ENCODE measurements around the gene CIROP.

CIROP gene

DNA sequence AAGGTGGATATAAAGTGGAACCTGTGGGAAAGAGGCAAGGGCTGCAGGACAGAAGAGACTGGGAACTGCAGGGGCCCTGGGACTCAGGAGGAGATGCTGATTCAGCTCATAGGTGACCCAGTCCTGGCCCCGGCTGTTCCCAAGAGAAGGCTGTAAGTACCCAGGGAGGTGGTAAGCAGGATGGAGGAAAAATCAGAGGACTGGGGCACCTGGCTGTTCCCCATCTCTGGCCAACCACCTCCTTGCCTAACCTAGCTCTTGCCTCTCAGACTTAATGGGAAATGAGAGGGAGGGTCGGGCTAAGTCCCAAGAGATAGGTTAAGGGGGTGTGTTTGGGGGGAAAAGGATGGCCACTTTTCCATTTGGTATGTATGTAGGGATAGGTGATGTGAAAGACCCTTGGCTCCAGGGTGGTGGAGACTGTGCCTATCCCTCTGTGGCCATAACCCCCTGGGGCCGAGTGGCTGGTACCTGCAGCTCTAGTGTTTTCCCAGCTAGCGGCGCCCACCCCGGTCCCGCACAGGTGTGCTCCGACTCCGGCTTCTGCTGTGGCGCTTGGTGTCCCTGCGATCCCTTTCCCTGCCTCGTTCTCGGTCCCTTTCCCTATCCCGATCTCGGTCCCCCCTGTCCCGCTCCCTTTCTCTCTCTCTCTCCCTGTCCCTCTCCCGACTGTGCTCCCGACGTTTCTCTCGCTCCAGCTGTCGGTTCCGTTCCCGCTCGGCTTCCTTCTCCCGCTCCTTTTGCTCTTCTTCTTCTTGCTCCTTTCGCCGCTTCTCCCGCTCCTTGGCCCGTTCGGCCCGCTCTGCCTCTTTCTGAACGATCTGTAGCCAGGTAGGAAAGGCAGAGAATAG is 45.9 kb downstream of the CIROP start:
- H3K4me3 ChIP-seq (ENCODE audit: low read depth, low read length) = no peak overlapping the region
- ChIA-PET POLR2A (interaction anchor here (0.6 to 1.5 kb wide), 9 partner anchors 36 to 145 kb away, joined by 3 to 9 read pairs (median 5); partner anchors contain the start of genes ACIN1, AJUBA, C14orf119 and PRMT5), CTCF (interaction anchor here (0.8 to 31.7 kb wide), 33 partner anchors 7 to 1079 kb away, joined by 3 to 1423 read pairs (median 5); partner anchors contain the start of genes ACIN1, AJUBA, C14orf119 and HAUS4)
- no peak for DNase-seq (ENCODE audit: low read depth, low spot score)
- TF ChIP-seq, protein P1, sequence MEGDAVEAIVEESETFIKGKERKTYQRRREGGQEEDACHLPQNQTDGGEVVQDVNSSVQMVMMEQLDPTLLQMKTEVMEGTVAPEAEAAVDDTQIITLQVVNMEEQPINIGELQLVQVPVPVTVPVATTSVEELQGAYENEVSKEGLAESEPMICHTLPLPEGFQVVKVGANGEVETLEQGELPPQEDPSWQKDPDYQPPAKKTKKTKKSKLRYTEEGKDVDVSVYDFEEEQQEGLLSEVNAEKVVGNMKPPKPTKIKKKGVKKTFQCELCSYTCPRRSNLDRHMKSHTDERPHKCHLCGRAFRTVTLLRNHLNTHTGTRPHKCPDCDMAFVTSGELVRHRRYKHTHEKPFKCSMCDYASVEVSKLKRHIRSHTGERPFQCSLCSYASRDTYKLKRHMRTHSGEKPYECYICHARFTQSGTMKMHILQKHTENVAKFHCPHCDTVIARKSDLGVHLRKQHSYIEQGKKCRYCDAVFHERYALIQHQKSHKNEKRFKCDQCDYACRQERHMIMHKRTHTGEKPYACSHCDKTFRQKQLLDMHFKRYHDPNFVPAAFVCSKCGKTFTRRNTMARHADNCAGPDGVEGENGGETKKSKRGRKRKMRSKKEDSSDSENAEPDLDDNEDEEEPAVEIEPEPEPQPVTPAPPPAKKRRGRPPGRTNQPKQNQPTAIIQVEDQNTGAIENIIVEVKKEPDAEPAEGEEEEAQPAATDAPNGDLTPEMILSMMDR (IDR thresholded peaks at IDR 0.05; ENCODE audit: insufficient read depth, low read length, missing control alignments) = no peak

DNA sequence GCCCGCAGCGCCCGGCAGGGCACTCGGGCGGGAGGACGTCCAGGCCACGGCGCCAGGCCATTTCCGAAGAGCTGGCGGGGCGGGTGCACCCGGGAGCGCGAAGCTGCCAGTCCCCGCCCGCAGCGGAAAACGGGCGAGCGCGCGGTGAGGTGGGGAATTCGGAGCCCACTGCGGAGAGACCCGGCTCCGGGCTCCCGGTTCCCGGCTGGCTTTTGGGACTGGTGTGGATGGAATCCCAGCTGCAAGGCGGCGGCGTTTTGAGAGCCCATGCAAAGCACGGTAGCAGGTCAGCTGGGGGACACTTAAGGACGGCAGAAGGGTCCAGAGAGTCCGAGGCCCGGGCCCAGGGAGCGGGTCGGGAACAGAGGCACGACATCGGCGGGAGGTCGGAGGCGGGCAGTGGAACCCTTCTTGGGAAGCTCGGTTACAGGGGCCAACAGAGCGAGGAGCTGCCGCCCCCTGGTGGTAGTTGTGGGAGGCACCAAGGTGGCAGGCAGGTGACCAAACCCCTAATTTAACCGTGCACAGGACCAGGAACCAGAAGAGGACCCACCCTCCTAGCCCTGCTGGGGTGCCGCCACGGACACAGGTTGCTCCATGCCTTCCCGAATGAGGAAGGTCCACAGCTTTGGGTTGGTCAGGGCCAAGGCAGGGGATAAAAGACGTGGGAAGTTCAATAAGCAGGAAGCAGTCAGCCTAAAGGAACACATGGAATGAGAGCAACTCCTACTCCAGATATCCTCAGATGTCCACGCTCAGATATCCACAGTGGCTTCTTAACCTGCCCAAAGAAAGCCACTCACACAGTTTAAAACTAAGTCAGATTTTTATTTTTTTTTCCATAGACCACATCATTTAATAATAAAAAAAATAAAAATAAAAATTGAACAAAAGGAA is 46.8 kb downstream of the CIROP start:
- no peak for DNase-seq (ENCODE audit: low read depth, low spot score)
- TF ChIP-seq, protein P1 (IDR thresholded peaks at IDR 0.05; ENCODE audit: insufficient read depth, low read length, missing control alignments) = peak; percentile 94
- H3K4me3 ChIP-seq (ENCODE audit: low read depth, low read length) = peak overlapping the region; percentile 60
- CTCF ChIA-PET = interaction anchor here (0.6 to 31.7 kb wide), 36 partner anchors 8 to 502 kb away, joined by 3 to 1423 read pairs (median 5); partner anchors contain the start of genes ACIN1, AJUBA, C14orf119 and HAUS4
- POLR2A ChIA-PET = interaction anchor here (0.6 to 1.5 kb wide), 12 partner anchors 11 to 144 kb away, joined by 3 to 9 read pairs (median 4); partner anchors contain the start of genes ACIN1, AJUBA, C14orf119 and PRMT5

DNA sequence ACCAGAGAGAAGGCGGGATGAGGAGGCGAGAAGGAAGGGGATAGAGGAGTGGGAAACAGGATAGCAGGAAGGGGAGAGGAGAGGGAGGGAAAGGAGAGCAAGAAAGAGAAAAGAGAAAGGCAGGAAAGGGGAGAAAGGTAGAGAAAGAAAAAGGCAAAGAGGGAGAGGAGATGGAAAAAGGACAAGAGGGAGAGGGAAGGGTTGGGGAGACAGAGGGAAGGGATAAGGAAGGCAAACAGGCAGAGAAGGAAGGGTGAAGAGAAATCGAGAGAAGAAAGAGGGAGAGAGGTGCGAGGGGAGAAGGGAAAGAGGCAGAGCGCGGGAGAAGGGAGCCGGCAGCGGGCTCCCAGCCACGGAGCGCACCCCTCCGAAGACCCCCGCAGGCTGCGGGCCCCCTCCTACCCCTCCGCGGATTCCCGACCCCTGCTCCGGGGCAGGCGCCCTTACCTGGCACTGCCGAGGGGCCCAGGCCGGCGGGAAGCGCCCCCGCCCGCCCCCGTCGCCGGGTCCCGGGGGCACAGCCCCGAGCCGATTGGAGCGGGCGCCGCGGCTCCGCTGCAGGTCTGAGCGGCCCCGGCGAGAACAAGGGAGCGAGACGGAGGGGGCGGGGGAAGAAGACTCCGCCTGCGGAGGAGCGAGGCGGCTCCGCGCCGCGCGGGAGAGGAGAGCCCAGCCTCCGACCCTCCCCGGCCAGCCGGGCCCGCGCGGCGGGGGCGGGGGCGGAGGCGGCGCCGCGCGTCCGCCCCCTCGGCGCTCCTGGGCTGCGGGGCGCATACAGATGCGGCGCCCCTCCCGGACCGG is 47.6 kb downstream of the CIROP start, which contains the start of gene CDH24:
TSS of gene CDH24 (minus strand) at position 565 of the 801 bp plus-strand sequence. CDS start 1,787 bp downstream, outside the sequence.
- DNase-seq (ENCODE audit: low read depth, low spot score) = no peak
- POLR2A ChIA-PET = interaction anchor here (0.8 to 1.5 kb wide), 10 partner anchors 12 to 128 kb away, joined by 3 to 9 read pairs (median 5); partner anchors contain the start of genes ACIN1, AJUBA, C14orf119 and PRMT5
- CTCF ChIA-PET = interaction anchor here (0.6 to 31.7 kb wide), 40 partner anchors 7 to 501 kb away, joined by 3 to 1423 read pairs (median 7); partner anchors contain the start of genes ACIN1, AJUBA, C14orf119 and HAUS4

DNA sequence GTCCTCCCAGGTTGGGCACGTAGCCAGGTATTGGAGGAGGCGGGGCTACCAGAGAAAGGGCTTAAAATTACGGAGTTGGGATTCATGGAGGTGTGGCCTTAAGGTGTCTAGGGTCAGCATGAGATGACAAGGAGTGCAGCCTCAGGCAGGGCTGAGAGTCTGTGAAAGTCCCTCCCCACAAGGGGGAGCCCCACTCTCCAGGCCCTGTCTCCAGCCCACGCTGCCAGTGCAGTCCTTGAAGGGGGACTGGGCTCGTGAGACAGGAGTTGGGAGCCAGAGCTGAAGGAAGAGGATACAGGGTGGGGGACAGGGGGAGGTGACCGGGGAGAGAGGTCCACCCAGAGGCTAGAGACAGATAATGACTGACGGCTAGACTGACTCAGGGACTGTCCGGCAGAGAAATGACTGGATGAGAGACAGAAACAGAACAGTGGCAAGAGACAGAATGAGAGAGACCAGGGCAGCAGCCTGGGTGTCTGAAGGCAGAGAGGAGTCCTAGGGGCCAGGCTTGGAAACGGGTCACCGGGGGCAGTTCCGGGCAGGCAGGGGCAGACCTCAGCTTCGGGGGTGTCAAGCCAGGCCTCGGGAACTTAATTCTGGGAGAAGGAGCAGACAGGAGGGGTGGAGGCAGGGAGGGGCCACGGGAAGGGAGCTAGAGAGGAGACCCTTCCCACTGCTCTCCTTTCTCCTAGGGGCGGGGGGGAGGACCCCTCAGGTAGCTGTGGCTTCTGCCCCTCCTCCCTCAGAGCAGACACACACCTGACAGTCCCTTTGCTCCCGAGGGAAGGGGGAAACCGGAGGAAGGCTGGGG is 48.4 kb downstream of the CIROP start:
- DNase-seq (ENCODE audit: low read depth, low spot score) = no peak

More for the DNA sequence above, 47.6 kb downstream of the CIROP start, which contains the start of gene CDH24:
- peak within 1 kb of the TSS; percentile 60 for H3K4me3 ChIP-seq (ENCODE audit: low read depth, low read length)
- TF ChIP-seq, protein P1 (IDR thresholded peaks at IDR 0.05; ENCODE audit: insufficient read depth, low read length, missing control alignments) = no peak

More for the DNA sequence above, 48.4 kb downstream of the CIROP start:
- CTCF ChIA-PET = interaction anchor here (0.7 to 31.7 kb wide), 26 partner anchors 10 to 500 kb away, joined by 3 to 1423 read pairs (median 7); partner anchors contain the start of genes ACIN1, AJUBA, C14orf119 and PSMB11
- TF ChIP-seq, protein P1 (IDR thresholded peaks at IDR 0.05; ENCODE audit: insufficient read depth, low read length, missing control alignments) = peak; percentile 95
- POLR2A ChIA-PET = interaction anchor here (1.1 to 1.4 kb wide), 2 partner anchors 62 to 70 kb away, joined by 4 to 5 read pairs; no protein-coding TSS in a partner anchor
- peak overlapping the region; percentile 60 for H3K4me3 ChIP-seq (ENCODE audit: low read depth, low read length)

Data from AG04449 (cell line).